CD4-positive, alpha-beta memory T cell (primary cell): ENCODE measurements around the gene SOX30. TPM values are rescaled to one million over a fixed set of nuclear protein-coding genes. Genes with fewer than 3 reads are reported as not detected.
A peak's percentile ranks its signal among the peaks of the same experiment; 100 is the strongest.

Experiments used
- CTCF ChIA-PET: fragments of 350-600 bp; sonication (Branson Sonifier 250); formaldehyde crosslinking; loops from one replicate; lab custom pipeline; 2021; ENCODE audit warnings: inconsistent platforms; ENCODE audit not compliant: partially characterized antibody; lab: Charles Lee
- POLR2A ChIA-PET: fragments of 350-600 bp; sonication (Branson Sonifier 250); formaldehyde crosslinking; loops from one replicate; lab custom pipeline; 2021; ENCODE audit not compliant: partially characterized antibody; lab: Charles Lee
- DNase-seq, 5 donors: peaks; one replicate each; pipeline versions ENCODE4 v3.0.0 to v3.0.0-alpha.2; 2020 to 2022; ENCODE audit warnings: mixed read lengths in 1 of 5
- H3K27ac ChIP-seq: one replicate; pipeline ENCODE4 v1.7.0; 2013; ENCODE audit warnings: low read depth, low read length
- H3K27me3 ChIP-seq: 2 replicates; pipeline ENCODE4 v1.7.0; 2013; ENCODE audit warnings: mild to moderate bottlenecking, low read length, moderate library complexity; ENCODE audit not compliant: insufficient read depth
- H3K36me3 ChIP-seq: 2 replicates; pipeline ENCODE4 v1.7.0; 2013; ENCODE audit warnings: mild to moderate bottlenecking, low read length, moderate library complexity; ENCODE audit not compliant: insufficient read depth
- H3K4me1 ChIP-seq: 2 replicates; pipeline ENCODE4 v1.7.0; 2013; ENCODE audit warnings: mild to moderate bottlenecking, low read length, moderate library complexity; ENCODE audit not compliant: insufficient read depth
- H3K4me3 ChIP-seq, 2 donors: one replicate each; pipeline ENCODE4 v1.7.0; 2013; ENCODE audit warnings: low read length in 2 of 2, mild to moderate bottlenecking in 1 of 2
- H3K9me3 ChIP-seq, 2 donors: one replicate each; pipeline ENCODE4 v1.7.0; 2013; ENCODE audit warnings: low read length in 2 of 2, control low read depth in 1 of 2; ENCODE audit not compliant: control insufficient read depth in 1 of 2
- H3K27ac Mint-ChIP-seq, 7 donors: one replicate each; pipeline ENCODE4 v1.8.0; 2020 to 2021; ENCODE audit warnings: mixed read lengths in 7 of 7, mild to moderate bottlenecking in 6 of 7, inconsistent platforms in 3 of 7, moderate library complexity in 3 of 7
- H3K27me3 Mint-ChIP-seq, 2 donors: one replicate each; pipeline ENCODE4 v1.8.0; 2020 to 2021; ENCODE audit warnings: mixed read lengths in 2 of 2
- H3K36me3 Mint-ChIP-seq, 2 donors: one replicate each; pipeline ENCODE4 v1.8.0; 2020 to 2021; ENCODE audit warnings: mixed read lengths in 2 of 2, inconsistent platforms in 1 of 2, mild to moderate bottlenecking in 1 of 2
- H3K4me1 Mint-ChIP-seq, 4 donors: one replicate each; pipeline ENCODE4 v1.8.0; 2020 to 2021; ENCODE audit warnings: mixed read lengths in 4 of 4, mild to moderate bottlenecking in 1 of 4
- H3K4me3 Mint-ChIP-seq, 8 donors: one replicate each; pipeline ENCODE4 v1.8.0; 2020 to 2021; ENCODE audit warnings: mixed read lengths in 8 of 8, mild to moderate bottlenecking in 7 of 8, moderate library complexity in 6 of 8, inconsistent platforms in 3 of 8
- H3K9me3 Mint-ChIP-seq, 8 donors: one replicate each; pipeline ENCODE4 v1.8.0; 2020 to 2021; ENCODE audit warnings: mixed read lengths in 8 of 8, mild to moderate bottlenecking in 5 of 8, inconsistent platforms in 3 of 8, moderate library complexity in 1 of 8
- intact Hi-C: fragments of 100-400 bp; cut with micrococcal nuclease; formaldehyde crosslinking; loops from one replicate; pipeline ENCODE4 v1.15.1; 2023
- polyA plus RNA-seq, 2 donors: library from polyadenylated mRNA; unstranded; fragments of 300-500 nt; fragmentation: Illumina TruSeq; gene quantifications; one replicate each; pipeline ENCODE4 v1.2.3, GENCODE V29; 2021
- total RNA-seq, 2 experiments: library from RNA; stranded (reverse); gene quantifications; one replicate each; pipeline ENCODE4 v1.2.3, GENCODE V29; 2021

Gene SOX30
- total and polyA plus RNA-seq, 4 experiments from 2014 or later, result 0.14 to 0.53 (median 0.33) TPM

DNA sequence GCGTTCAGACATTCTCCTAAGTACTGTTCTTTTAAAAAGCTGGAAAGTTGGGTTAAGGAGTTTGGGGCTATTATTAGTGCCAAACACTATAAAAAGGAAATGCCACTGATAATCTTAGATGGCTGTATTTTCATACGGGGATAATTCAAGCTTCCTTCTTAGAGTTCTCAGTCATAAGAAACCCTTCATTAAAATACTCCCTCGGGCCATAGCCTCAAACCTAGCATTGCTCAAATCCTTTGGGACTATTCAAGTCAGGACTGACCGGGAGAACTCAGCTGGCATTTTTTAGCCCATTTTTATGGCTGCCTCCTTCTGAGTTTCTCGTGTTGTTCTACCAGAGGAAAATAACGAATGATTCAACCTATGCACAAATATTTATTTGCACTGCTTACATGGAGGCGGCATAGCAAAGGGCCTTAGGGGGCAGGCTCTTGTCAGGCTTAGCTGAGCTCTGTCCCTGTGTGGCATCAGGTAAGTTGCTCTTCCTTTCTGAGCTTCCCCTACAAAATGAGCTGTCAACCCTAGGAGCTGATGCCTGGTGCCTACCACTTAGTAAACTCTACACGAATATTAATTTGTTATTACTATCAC lies 43.2 kb downstream of the SOX30 start:
- H3K9me3 Mint-ChIP-seq, result no peaks in the 10 kb centered on the region
- intact Hi-C loops, result no loop called here
- no peaks in the 10 kb centered on the region for H3K27me3 ChIP-seq
- H3K27ac Mint-ChIP-seq, result peak overlapping the region in 2 of 7 donors; percentile 66 to 82
- H3K36me3 Mint-ChIP-seq, result no peaks in the 10 kb centered on the region
- ChIA-PET CTCF (interaction anchor here (1.0 to 1.7 kb wide), 4 partner anchors 10 to 81 kb away, joined by 4 to 5 read pairs (median 5); no protein-coding TSS in a partner anchor), POLR2A (interaction anchor here (1.1 to 3.8 kb wide), 4 partner anchors 9 to 42 kb away, joined by 3 to 44 read pairs (median 8); no protein-coding TSS in a partner anchor)
- no peak overlapping the region for H3K4me3 ChIP-seq
- H3K4me1 Mint-ChIP-seq, result peaks cover 42 to 80% (median 66%) of the 10 kb centered on the region in 4 donors
- peak overlapping the region in 1 of 8 donors; percentile 21 for H3K4me3 Mint-ChIP-seq
- H3K9me3 ChIP-seq, result no peaks in the 10 kb centered on the region
- peaks cover 89% of the 10 kb centered on the region for H3K4me1 ChIP-seq
- no peak for DNase-seq
- no peaks in the 10 kb centered on the region for H3K36me3 ChIP-seq
- H3K27me3 Mint-ChIP-seq, result no peaks in the 10 kb centered on the region
- H3K27ac ChIP-seq, result no peak overlapping the region

DNA sequence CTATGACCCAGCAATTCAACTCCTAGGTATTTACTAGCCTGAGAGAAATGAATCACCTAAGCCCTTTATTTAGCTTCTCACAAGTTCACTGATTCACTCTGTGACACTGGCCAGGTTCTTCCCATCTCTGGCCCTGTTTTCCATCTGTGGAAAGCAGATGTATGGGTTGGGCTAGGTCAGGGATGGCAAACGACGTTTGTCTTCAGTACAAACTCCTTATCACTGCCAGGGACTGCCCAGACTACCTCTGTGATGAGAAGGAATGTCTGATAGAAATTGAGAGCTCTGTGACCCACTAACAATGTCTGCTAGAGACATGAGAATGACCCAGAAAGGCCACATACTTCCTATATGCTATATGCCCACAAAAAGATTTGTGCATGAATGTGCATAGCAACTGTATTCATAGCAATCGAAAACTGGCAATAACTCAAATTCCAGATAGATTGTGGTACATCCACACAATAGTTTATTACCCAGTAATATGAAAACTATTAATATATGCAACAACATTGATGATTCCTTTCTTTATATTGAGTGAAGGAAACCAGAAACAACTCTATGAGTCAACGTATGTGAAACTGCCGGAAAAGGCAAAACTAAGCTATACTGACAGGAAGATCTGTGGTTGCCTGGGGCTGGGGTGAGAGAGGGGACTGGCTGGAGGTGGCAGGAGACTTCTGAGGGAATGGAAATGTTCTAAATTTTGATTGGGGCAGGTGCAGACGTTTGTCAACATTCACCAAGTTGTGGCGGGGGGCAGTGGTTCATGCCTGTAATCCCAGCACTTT lies 44.7 kb downstream of the SOX30 start:
- Mint-ChIP-seq H3K4me1 (peaks cover 44 to 80% (median 66%) of the 10 kb centered on the region in 4 donors), H3K4me3 (peak overlapping the region in 7 of 8 donors; percentile 33 to 75 (median 69)), H3K27me3 (no peaks in the 10 kb centered on the region), H3K27ac (peak overlapping the region; percentile 81 to 96 (median 87)), H3K9me3 (no peaks in the 10 kb centered on the region), H3K36me3 (no peaks in the 10 kb centered on the region)
- ChIA-PET CTCF (interaction anchor here (1.0 to 1.6 kb wide), 4 partner anchors 11 to 135 kb away, joined by 3 to 6 read pairs (median 5); no protein-coding TSS in a partner anchor), POLR2A (interaction anchor here (0.5 to 3.8 kb wide), 15 partner anchors 9 to 123 kb away, joined by 3 to 44 read pairs (median 3); partner anchors contain the start of gene SOX30)
- Histone ChIP-seq H3K27me3 (no peaks in the 10 kb centered on the region), H3K36me3 (no peaks in the 10 kb centered on the region), H3K4me1 (peaks cover 89% of the 10 kb centered on the region), H3K4me3 (no peak overlapping the region), H3K27ac (peak overlapping the region; percentile 31), H3K9me3 (no peaks in the 10 kb centered on the region)
- DNase-seq, result peak; percentile 56 to 91 (median 63)
- intact Hi-C loops, result no loop called here

GRCh38 chr5:157606046-157606445 lies 46.2 kb downstream of the SOX30 start:
- H3K27ac ChIP-seq, result no peak overlapping the region
- H3K4me3 ChIP-seq, result no peak overlapping the region
- no peaks in the 10 kb centered on the region for H3K36me3 ChIP-seq
- no peak for DNase-seq
- Mint-ChIP-seq H3K4me1 (peaks cover 43 to 76% (median 59%) of the 10 kb centered on the region in 4 donors), H3K4me3 (peak overlapping the region in 1 of 8 donors; percentile 36), H3K27ac (peak overlapping the region in 3 of 7 donors; percentile 42 to 60 (median 57)), H3K36me3 (no peaks in the 10 kb centered on the region), H3K27me3 (no peaks in the 10 kb centered on the region), H3K9me3 (no peaks in the 10 kb centered on the region)
- H3K4me1 ChIP-seq, result peaks cover 84% of the 10 kb centered on the region
- POLR2A ChIA-PET, result no interaction called here
- CTCF ChIA-PET, result no interaction called here
- intact Hi-C loops, result no loop called here
- no peaks in the 10 kb centered on the region for H3K9me3 ChIP-seq
- no peaks in the 10 kb centered on the region for H3K27me3 ChIP-seq

DNA sequence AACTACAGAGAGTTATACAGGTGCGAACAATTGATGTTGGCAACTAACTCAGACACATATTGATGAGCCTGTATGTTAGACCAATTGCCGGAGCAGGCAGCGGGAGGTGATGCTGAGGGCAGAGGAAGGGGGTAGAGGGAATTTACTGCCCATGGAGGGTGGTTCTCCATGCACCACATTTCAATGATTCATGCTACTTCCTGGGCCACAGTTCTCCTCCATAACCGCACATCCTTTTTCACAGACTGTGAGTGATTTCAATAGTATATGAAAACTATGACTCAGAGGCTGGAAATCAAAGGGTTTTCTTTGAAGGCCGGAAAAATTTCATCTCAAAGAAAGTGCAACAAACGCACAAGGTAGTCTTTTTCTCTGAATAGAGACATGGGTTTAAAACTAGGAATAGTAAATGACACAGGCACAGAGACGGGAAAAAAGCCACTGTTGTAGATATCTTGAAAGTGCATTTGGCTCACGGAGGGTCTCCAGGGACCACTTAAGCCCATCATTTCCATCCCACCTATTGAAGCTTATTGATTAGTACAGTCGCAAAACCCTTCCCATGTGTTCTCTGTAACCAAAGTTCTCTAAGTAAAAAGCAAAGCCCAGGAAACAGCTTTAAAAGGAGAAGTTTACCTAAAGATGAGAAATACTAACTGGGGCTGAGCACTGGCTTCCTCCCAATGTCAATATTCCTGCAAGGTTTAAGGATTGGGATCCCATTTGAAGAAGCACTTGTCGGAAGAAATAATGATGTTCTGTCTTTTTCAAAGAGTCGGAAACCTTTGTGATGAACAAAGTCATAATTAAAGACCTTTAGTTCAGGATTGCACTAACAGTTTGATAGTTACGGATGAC lies 48.7 kb downstream of the SOX30 start:
- Mint-ChIP-seq H3K27ac (peak overlapping the region; percentile 84 to 96 (median 86)), H3K4me3 (peak overlapping the region; percentile 39 to 84 (median 70)), H3K36me3 (no peaks in the 10 kb centered on the region), H3K9me3 (no peaks in the 10 kb centered on the region), H3K4me1 (peaks cover 45 to 69% (median 60%) of the 10 kb centered on the region in 4 donors), H3K27me3 (no peaks in the 10 kb centered on the region)
- DNase-seq, result peak; percentile 72 to 93 (median 75)
- intact Hi-C loops, result loop anchor here (1.0 to 2.0 kb wide), 3 partner anchors 29 to 62 kb away; partner anchors contain the start of gene ADAM19
- Histone ChIP-seq H3K27me3 (no peaks in the 10 kb centered on the region), H3K4me1 (peaks cover 90% of the 10 kb centered on the region), H3K9me3 (no peaks in the 10 kb centered on the region), H3K4me3 (no peak overlapping the region), H3K36me3 (no peaks in the 10 kb centered on the region), H3K27ac (peak overlapping the region; percentile 68)
- ChIA-PET CTCF (interaction anchor here (1.0 kb wide), 1 partner anchor 9 kb away, joined by 3 read pairs; no protein-coding TSS in a partner anchor), POLR2A (interaction anchor here (0.6 to 1.1 kb wide), 3 partner anchors 9 to 62 kb away, joined by 4 to 10 read pairs (median 6); no protein-coding TSS in a partner anchor)

- H3K36me3 Mint-ChIP-seq, result no peaks in the 10 kb centered on the region
- peak overlapping the region; percentile 84 to 96 (median 86) for H3K27ac Mint-ChIP-seq
- ChIA-PET POLR2A (interaction anchor here (1.0 kb wide), 1 partner anchor 61 kb away, joined by 5 read pairs; no protein-coding TSS in a partner anchor), CTCF (no interaction called here)
- no peaks in the 10 kb centered on the region for H3K27me3 Mint-ChIP-seq
- H3K27me3 ChIP-seq, result no peaks in the 10 kb centered on the region
- H3K4me1 ChIP-seq, result peaks cover 89% of the 10 kb centered on the region
- no peaks in the 10 kb centered on the region for H3K9me3 Mint-ChIP-seq
- intact Hi-C loops, result loop anchor here (2.0 kb wide), 2 partner anchors 28 to 48 kb away; partner anchors contain the start of gene ADAM19
- peak overlapping the region; percentile 68 for H3K27ac ChIP-seq
- no peak overlapping the region for H3K4me3 ChIP-seq
- peak overlapping the region in 7 of 8 donors; percentile 3 to 84 (median 25) for H3K4me3 Mint-ChIP-seq
- DNase-seq, result peak in 3 of 5 donors; percentile 12 to 70 (median 17)
- H3K4me1 Mint-ChIP-seq, result peaks cover 43 to 69% (median 57%) of the 10 kb centered on the region in 4 donors
- H3K9me3 ChIP-seq, result no peaks in the 10 kb centered on the region
- no peaks in the 10 kb centered on the region for H3K36me3 ChIP-seq
These were observed 49.7 kb downstream of the SOX30 start for GRCh38 chr5:157602505-157602904.

DNA sequence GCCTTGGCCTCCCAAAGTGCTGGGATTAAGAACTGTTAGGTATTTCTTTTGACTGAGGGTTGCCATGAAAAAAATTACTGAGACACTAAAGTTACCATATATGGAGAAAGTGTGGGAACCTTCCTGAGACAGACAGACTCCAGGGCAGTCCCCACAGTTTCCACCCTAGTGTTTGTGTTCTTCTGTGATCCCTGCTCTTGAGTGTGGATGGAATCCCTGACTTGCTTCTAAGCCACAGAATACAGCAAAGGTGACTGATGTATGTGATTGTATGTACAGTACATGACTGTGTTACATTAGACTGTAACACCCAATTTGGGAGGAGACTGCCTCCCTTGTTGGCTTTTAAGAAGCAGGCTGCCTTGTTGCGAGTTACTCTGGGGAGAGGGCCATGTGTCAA lies 52.0 kb downstream of the SOX30 start:
- Mint-ChIP-seq H3K4me1 (peaks cover 54 to 80% (median 68%) of the 10 kb centered on the region in 4 donors), H3K4me3 (peak overlapping the region in 1 of 8 donors; percentile 18), H3K9me3 (no peaks in the 10 kb centered on the region), H3K27ac (peak overlapping the region in 5 of 7 donors; percentile 8 to 65 (median 52)), H3K36me3 (no peaks in the 10 kb centered on the region), H3K27me3 (no peaks in the 10 kb centered on the region)
- H3K27ac ChIP-seq, result no peak overlapping the region
- no peak overlapping the region for H3K4me3 ChIP-seq
- ChIA-PET CTCF (no interaction called here), POLR2A (no interaction called here)
- H3K36me3 ChIP-seq, result no peaks in the 10 kb centered on the region
- no peaks in the 10 kb centered on the region for H3K9me3 ChIP-seq
- no peak for DNase-seq
- intact Hi-C loops, result no loop called here
- no peaks in the 10 kb centered on the region for H3K27me3 ChIP-seq
- H3K4me1 ChIP-seq, result peaks cover 89% of the 10 kb centered on the region
